ENCODE results near the gene CACNA1C. TPM values are rescaled to one million over a fixed set of nuclear protein-coding genes. Genes with fewer than 3 reads are reported as not detected.

The CACNA1C gene
- total RNA-seq, 1 donor from 2014 or later, result 15.6 TPM

GRCh38 chr12:2664721-2665577 is 612.2 kb downstream of the CACNA1C start:
- Histone ChIP-seq H3K4me3 (no peak overlapping the region), H3K9me3 (no peaks in the 10 kb centered on the region), H3K27ac (no peak overlapping the region), H3K4me1 (no peaks in the 10 kb centered on the region), H3K27me3 (no peaks in the 10 kb centered on the region), H3K36me3 (peaks cover 10% of the 10 kb centered on the region)
- DNase-seq (peak; percentile 34), ATAC-seq (peak; percentile 9)
- TF ChIP-seq CTCF (IDR thresholded peaks at IDR 0.05), result no peak
- intact Hi-C loops (cut with DNase I), result no loop called here

GRCh38 chr12:2666411-2666810 is 613.6 kb downstream of the CACNA1C start:
- intact Hi-C loops (cut with DNase I), result no loop called here
- Histone ChIP-seq H3K9me3 (no peaks in the 10 kb centered on the region), H3K4me3 (no peak overlapping the region), H3K27me3 (no peaks in the 10 kb centered on the region), H3K36me3 (peaks cover 10% of the 10 kb centered on the region), H3K27ac (no peak overlapping the region), H3K4me1 (no peaks in the 10 kb centered on the region)
- peak; percentile 19 for DNase-seq
- ATAC-seq, result no peak
- TF ChIP-seq CTCF (IDR thresholded peaks at IDR 0.05), result no peak

- no peak for TF ChIP-seq CTCF (IDR thresholded peaks at IDR 0.05)
- intact Hi-C loops (cut with DNase I), result no loop called here
- ATAC-seq, result no peak
- Histone ChIP-seq H3K36me3 (peaks cover 10% of the 10 kb centered on the region), H3K27ac (no peak overlapping the region), H3K27me3 (no peaks in the 10 kb centered on the region), H3K4me3 (no peak overlapping the region), H3K4me1 (no peaks in the 10 kb centered on the region), H3K9me3 (no peaks in the 10 kb centered on the region)
- DNase-seq, result no peak
These were observed 614.1 kb downstream of the CACNA1C start for GRCh38 chr12:2666846-2667245.

- Histone ChIP-seq H3K27ac (no peak overlapping the region), H3K36me3 (peaks cover 10% of the 10 kb centered on the region), H3K9me3 (no peaks in the 10 kb centered on the region), H3K27me3 (no peaks in the 10 kb centered on the region), H3K4me1 (no peaks in the 10 kb centered on the region), H3K4me3 (no peak overlapping the region)
- intact Hi-C loops (cut with DNase I), result no loop called here
- TF ChIP-seq CTCF (IDR thresholded peaks at IDR 0.05), result no peak
- ATAC-seq (peak; percentile 22), DNase-seq (peak; percentile 8)
These were observed 615.1 kb downstream of the CACNA1C start for GRCh38 chr12:2667716-2668440.

- DNase-seq, result peak; percentile 29
- Histone ChIP-seq H3K27me3 (no peaks in the 10 kb centered on the region), H3K27ac (no peak overlapping the region), H3K36me3 (peaks cover 10% of the 10 kb centered on the region), H3K9me3 (no peaks in the 10 kb centered on the region), H3K4me3 (no peak overlapping the region), H3K4me1 (no peaks in the 10 kb centered on the region)
- no peak for ATAC-seq
- TF ChIP-seq CTCF (IDR thresholded peaks at IDR 0.05), result no peak
- intact Hi-C loops (cut with DNase I), result no loop called here
These were observed 616.0 kb downstream of the CACNA1C start for GRCh38 chr12:2668816-2669215.

Data from upper lobe of right lung (tissue), 1 donor.